ENCODE measurements around the gene C1QTNF8. TPM values are rescaled to one million over a fixed set of nuclear protein-coding genes. Genes with fewer than 3 reads are reported as not detected.

C1QTNF8 gene
- total and polyA plus RNA-seq, 12 donors, result 0.15 TPM; not detected in 11

- no peak for TF ChIP-seq CTCF (IDR thresholded peaks at IDR 0.05)
- no peak for DNase-seq
- Histone ChIP-seq H3K9me3 (no peaks in the 10 kb centered on the region), H3K4me3 (no peak overlapping the region), H3K27me3 (peaks cover 0 to 84% (median 47%) of the 10 kb centered on the region in 7 donors), H3K4me1 (no peaks in the 10 kb centered on the region), H3K36me3 (no peaks in the 10 kb centered on the region), H3K27ac (no peak overlapping the region)
- ATAC-seq, result no peak
- intact Hi-C loops (cut with DNase I), result no loop called here
- WGBS, 2 donors, result 61 to 68% methylated on average over 16 of the region's 16 CpGs
Measured at GRCh38 chr16:1113489-1113888, 17.4 kb upstream of the C1QTNF8 start.

- no peak overlapping the region for H3K4me3 ChIP-seq
- no peaks in the 10 kb centered on the region for H3K36me3 ChIP-seq
- no peaks in the 10 kb centered on the region for H3K4me1 ChIP-seq
- ATAC-seq, result no peak
- H3K27ac ChIP-seq, result no peak overlapping the region
- DNase-seq, result no peak
- WGBS, 2 donors, result 71 to 72% methylated on average over 24 to 26 of the region's 26 CpGs
- TF ChIP-seq CTCF (IDR thresholded peaks at IDR 0.05), result no peak
- H3K9me3 ChIP-seq, result no peaks in the 10 kb centered on the region
- H3K27me3 ChIP-seq, result peaks cover 3 to 85% (median 47%) of the 10 kb centered on the region in 7 donors
- intact Hi-C loops (cut with DNase I), result no loop called here
Measured at GRCh38 chr16:1112506-1113184, 16.6 kb upstream of the C1QTNF8 start.

GRCh38 chr16:1109648-1110047, 13.6 kb upstream of the C1QTNF8 start:
- Histone ChIP-seq H3K27me3 (peaks cover 9 to 85% (median 53%) of the 10 kb centered on the region in 7 donors), H3K4me1 (no peaks in the 10 kb centered on the region), H3K27ac (no peak overlapping the region), H3K4me3 (no peak overlapping the region), H3K9me3 (no peaks in the 10 kb centered on the region), H3K36me3 (no peaks in the 10 kb centered on the region)
- no peak for DNase-seq
- 65 to 66% methylated on average over 19 of the region's 19 CpGs for WGBS, 2 donors
- ATAC-seq, result no peak
- TF ChIP-seq CTCF (IDR thresholded peaks at IDR 0.05), result no peak
- intact Hi-C loops (cut with DNase I), result no loop called here

- DNase-seq (peak in 1 of 2 donors; percentile 67), ATAC-seq (peak in 6 of 8 donors; percentile 25 to 55 (median 48))
- intact Hi-C loops (cut with DNase I), result no loop called here
- 42 to 47% methylated on average over 42 of the region's 42 CpGs for WGBS, 2 donors
- Histone ChIP-seq H3K4me1 (no peaks in the 10 kb centered on the region), H3K4me3 (no peak overlapping the region), H3K9me3 (no peaks in the 10 kb centered on the region), H3K27me3 (peaks cover 13 to 89% (median 56%) of the 10 kb centered on the region in 7 donors), H3K36me3 (no peaks in the 10 kb centered on the region), H3K27ac (no peak overlapping the region)
- no peak for TF ChIP-seq CTCF (IDR thresholded peaks at IDR 0.05)
Measured at GRCh38 chr16:1108299-1109252, 12.5 kb upstream of the C1QTNF8 start.

All from heart right ventricle (tissue), 16 donors.